Left kidney (tissue), 2 donors: ENCODE measurements around the gene RFX4. TPM values are rescaled to one million over a fixed set of nuclear protein-coding genes. Genes with fewer than 3 reads are reported as not detected.

Experiments used
- DNase-seq: peaks from one replicate; pipeline ENCODE4 v3.0.0-alpha.2; 2013
- polyA plus RNA-seq: library from polyadenylated mRNA; unstranded; fragments of 120-200 nt; gene quantifications from one replicate; pipeline ENCODE4 v1.2.1, GENCODE V29; 2013; ENCODE audit not compliant: insufficient read length

RFX4 gene
- polyA plus RNA-seq, 1 donor = 0.20 TPM

DNA sequence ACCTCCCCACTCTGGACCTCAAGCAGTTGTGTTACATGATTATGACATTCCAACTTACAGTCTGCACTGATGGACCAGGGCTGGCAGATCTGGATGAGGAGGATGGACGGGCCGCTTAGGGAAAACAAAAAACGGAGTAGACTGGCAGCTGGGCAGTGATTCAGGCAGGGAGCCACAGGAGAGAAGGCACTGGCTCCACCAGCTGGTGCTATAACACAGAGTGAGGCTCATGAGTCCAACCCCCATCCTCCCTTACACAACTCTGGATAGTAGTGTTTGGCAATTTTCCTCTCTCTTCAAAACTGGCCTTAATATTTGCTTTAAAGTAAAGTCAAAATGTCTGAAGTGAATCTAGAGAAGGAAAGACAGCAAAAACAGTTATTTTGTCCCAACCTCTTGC, 181.9 kb downstream of the RFX4 start:
- no peak for DNase-seq

- DNase-seq = peak; percentile 61
These were observed 183.6 kb downstream of the RFX4 start for GRCh38 chr12:106766393-106766826.

- DNase-seq = no peak
These were observed 184.4 kb downstream of the RFX4 start for GRCh38 chr12:106767206-106767605.

GRCh38 chr12:106767954-106768822, 185.4 kb downstream of the RFX4 start:
- DNase-seq = no peak

DNA sequence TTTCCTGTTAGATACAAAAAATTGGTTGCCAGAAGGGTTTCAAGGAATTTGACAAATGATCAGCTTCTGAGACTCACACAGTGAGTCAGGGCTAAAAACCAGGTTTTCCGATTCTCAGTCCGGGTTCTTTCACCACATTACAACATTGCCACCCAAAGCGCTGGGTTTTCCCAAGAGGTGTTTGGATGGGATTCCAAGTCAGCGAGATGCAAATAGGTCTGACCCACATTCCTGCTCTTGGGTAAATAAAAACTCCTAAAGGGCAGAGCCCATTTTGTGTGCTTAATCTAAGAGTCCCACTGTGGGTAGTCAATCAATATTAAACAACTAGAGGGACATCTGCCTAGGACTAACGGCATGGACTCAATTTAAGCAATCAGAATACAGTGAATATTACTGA, 186.3 kb downstream of the RFX4 start:
- DNase-seq = no peak

- DNase-seq = no peak
These were observed 186.7 kb downstream of the RFX4 start for GRCh38 chr12:106769546-106769945.

DNA sequence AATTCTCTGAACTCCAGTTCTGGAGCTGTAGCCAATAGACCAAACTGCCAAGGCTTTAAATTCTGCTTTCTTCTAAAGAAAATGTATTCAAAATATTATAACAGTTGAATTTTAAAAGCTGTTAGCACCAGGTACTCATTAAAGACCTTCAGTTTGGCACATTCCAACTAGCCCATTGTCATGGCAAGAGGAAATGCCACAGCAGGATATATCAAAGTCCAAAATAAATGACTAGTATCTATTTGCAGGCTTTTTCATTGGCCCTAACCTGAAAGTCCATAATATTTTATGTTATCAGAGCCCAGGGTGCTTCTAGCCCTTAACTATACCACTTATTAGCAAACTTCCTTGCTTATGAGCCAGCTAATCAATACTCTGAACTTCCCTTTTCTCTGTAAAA, 188.6 kb downstream of the RFX4 start:
- no peak for DNase-seq

DNA sequence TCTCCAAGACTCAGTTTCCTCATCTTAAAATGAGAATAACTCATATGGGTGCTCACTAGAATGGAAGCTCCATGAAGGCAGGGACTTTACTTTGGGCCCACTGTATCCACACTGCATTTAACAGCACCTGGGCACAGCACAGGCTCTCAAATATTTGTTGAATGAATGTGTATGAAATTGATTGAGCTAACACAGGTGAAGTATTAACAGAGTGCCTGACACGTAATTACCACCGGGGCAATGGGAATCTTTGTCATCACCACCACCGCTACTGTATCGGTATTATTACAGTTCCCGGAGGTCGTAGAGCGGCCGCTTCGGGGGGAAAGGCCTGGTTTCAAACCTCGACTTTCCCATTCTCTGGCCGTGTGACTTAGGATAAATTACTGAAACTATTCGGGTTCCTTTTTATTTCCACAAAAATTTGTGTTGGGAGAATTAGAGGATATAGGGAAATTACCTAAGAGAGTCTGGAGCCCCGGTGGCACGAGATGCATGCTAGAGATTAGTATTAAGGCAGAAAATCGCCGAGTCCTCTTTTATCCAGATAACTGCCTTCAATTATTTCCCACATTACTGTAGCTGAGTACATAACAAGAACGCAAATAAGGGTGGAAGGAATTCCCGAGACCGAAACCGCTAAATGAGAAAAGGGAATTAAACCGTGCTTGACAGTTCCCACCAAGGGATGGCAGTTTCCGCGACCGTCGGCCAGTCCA, 190.6 kb downstream of the RFX4 start:
- DNase-seq = no peak

DNA sequence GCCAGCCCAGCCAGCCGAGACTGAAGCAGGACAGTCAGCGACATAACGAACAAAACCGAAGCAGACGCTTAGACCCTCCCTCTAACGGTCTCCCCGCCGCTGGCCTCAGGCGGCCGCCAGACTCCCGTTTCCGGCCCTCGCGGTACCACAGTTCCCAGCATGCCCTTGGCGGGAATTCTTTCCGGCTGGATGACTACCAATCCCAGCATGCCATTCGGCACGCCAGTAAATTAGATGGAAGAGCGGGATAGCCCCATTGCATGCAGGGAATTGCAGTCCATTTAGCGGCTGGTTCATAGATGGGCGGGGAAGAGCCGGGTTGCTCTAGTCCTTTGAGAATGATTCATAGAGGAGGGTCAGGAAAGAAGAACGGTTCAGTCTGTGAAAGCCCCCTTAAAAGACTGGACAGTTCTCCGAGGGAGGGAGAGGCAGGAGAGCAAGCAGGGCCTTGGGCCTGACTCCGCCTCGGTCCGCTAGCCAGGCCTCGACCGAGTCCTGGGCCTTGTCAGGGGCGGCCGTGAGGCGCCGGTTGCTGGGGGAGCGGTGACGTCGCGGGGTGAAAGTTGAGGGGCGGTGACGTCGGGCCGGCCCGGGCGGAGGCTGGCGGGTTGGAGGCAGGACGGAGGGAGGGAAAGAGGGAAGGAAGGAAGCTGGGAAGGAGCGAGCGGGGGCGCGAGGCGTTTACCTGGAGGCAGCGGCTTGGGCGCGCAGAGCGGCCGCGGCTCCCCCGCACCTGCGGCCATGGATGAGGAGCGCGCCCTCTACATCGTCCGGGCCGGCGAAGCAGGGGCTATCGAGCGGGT, 191.4 kb downstream of the RFX4 start, which contains the start of gene RIC8B:
RIC8B (plus strand) TSS at position 678 of the 803 bp plus-strand sequence; CDS start at position 742, 64 bp downstream.
- DNase-seq = peak; percentile 99

DNA sequence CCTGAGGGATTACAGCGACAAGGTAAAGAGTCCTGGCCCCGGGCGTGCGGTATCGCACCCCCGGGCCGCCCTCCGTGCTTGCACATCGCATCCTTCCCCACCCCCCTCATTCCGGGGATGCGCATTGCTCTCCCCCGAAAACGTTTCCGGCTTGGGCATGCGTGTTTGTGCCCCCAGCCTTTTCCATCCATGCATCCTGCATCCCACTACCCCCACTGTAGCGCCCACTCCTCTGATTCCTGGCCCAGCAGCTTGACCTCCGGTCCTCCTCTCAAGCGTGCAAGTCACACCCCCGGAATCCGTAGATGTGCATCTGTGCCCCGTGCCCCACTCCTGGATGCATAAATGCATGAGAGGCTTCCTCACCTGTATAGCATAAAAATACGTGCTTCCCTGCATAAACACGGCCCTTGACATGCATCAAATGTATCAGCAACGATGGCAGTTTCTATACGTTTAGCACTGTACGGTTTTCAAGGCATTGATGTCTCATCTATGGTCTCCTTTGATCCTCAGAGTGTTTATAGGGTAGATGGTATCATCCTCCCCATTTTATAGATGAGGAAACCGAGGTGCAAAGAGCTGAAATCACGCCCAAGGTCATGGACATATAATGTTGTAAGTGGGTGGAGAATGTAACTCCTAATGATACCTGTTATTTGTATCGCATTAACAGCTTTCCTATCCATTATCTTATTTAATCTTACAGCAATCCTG, 192.2 kb downstream of the RFX4 start:
- no peak for DNase-seq

GRCh38 chr12:106776897-106777296, 194.1 kb downstream of the RFX4 start:
- no peak for DNase-seq

DNA sequence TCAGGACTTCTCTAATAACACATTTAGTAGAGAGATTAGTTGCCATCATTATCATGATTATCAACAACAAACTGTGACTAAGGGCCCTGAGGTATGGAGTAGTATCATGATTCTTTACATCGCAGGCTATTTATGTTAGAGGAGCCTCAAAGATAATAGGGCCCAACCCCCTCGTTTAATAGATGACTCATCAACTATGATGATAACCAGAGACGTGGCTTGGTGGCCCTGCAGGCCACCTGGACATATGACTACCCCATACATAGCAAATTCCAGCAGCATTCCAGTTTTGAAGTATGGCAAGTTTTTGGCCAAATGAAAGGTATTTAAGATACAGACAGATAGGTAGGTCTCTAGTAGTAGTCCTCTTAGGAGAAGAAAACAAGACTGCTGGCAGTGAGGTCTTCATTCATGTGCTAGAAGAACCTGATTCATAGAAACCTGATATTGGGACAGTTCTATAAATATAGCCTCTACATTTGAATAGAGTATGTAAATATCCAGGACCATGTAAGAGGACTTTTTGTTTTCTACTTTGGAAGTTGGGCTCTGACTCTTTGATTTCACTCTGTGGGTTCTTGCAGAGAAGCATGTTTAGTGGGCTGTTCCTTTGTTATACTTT, 197.3 kb downstream of the RFX4 start:
- no peak for DNase-seq

DNA sequence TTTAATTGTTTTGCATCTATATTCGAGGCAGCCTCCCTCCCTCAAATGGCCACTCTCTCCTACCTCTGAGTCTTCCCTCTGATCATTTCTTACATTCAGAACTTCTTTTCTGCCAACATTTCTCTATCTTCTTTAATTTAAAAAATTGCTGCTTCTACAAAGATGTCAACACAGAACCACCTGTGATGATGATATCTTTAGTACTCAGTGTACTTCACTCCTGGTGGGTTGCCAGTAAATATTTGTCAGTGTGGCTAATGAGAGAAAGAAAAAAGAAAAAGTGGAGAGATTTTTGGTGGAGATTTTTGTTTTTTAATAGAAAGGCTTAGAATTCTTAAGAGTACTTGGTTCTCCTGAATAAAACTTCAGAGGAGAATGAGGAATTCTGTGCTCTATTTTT, 199.8 kb downstream of the RFX4 start:
- no peak for DNase-seq

GRCh38 chr12:106783515-106783914, 200.7 kb downstream of the RFX4 start:
- no peak for DNase-seq

DNA sequence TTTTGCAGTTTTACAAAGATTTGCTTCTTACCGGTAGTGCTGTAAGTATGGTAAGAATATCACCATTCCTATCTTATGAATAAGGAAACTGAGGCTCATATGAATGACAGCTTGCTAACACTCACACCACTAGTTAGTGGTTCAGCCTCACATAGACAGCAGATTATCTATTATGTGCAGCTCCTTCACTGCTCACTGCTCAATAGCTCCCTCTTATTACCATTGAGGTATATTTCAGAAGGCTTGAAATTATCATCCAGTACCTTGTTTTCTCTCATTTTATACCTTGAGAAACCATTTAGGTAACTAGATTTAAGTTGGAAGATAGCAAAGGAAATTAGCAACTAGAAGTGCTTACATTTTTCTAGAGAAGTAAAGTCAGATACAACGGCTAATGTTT, 207.2 kb downstream of the RFX4 start:
- no peak for DNase-seq

DNA sequence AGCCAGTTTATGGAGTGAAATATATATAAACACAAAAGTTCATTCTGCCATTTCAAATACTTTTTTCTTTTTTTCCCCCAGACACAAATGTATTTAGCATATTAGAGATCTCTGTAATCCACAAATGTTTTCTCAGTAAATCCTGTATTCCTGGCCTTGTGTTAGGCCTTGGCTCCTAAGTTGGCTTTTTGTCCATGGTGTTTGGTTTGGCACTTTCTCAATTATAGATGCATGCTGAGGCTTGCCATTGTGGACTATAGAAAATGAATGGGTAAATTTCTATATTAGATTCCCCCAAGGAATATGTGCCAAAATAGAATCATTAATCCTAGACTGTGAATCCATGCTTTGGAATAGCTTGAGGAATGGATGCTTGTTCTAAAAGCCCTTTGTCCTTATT, 208.7 kb downstream of the RFX4 start:
- no peak for DNase-seq

GRCh38 chr12:106794369-106794768, 211.6 kb downstream of the RFX4 start:
- DNase-seq = no peak

DNA sequence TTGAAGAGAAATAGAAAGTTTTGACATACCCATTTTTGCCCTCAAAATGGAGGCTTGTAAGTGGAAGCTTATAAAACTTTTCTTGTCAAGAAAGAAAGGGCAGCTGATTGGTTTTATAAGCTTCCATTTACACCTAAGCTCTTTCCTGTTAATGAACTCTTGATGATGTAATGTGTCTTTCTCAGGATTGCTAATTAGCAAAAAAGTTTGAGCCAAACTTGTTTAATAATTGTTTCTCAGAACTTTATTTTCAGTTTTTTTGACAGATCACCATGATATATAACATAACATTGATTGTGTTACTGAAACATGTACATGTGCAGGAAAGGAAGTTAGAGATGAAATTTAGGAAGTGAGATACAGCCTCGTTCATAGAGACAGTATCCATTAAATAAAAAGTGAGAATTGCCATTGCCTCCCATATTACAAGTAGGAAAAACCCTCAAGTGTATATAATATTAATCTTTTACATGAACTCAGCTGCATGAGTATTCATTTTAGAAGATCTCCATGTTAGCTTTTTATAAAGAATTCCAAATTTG, 218.4 kb downstream of the RFX4 start:
- DNase-seq = no peak

- no peak for DNase-seq
These were observed 219.2 kb downstream of the RFX4 start for GRCh38 chr12:106801830-106802533.

DNA sequence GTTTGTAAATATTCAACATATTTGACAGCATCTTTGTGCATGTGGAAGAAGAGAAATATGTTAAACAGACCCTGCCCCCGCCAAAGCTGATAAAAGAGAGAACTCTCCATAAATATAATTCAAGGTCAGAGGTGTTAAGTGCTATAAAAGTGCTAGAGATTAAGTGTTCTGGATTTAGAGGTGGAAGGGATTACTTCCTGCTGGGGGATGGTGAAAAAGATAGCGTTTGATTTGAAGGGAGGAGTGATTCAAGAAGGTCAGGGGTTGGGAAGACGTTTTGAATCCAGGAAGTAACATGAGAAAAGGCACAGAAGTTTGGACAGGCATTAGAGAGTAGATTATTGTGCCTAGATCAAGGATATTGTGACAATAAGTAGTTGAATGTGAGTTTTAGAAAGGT, 221.9 kb downstream of the RFX4 start:
- DNase-seq = no peak
